K562 (cell line): ENCODE measurements around the gene EIF4E1B. TPM values are rescaled to one million over a fixed set of nuclear protein-coding genes. Genes with fewer than 3 reads are reported as not detected.

Experiments
- ELK1 ChIP-seq: sonication (generic); formaldehyde crosslinking; IDR thresholded peaks from 2 replicates; pipeline ENCODE4 v1.8.1; 2022; ENCODE audit warnings: missing genetic modification reagents
- GTF2A2 ChIP-seq: IDR thresholded peaks from 2 replicates; pipeline ENCODE4 v1.6.1; 2016; ENCODE audit warnings: mild to moderate bottlenecking, missing genetic modification characterization, missing compliant biosample characterization
- NELFE ChIP-seq: IDR thresholded peaks from 2 replicates; pipeline ENCODE4 v1.6.1; 2011; ENCODE audit warnings: mild to moderate bottlenecking; ENCODE audit not compliant: insufficient read depth, insufficient read length
- RNF2 ChIP-seq: sonication (generic); IDR thresholded peaks from 2 replicates; pipeline ENCODE4 v1.6.1; 2016
- ZNF384 ChIP-seq: IDR thresholded peaks from 2 replicates; pipeline ENCODE4 v1.6.1; 2012; ENCODE audit warnings: low read depth, low read length, improper control_type of control experiment
- ZNF518B ChIP-seq: fragments of 250-450 bp; sonication (Bioruptor Pico); IDR thresholded peaks from 2 replicates; pipeline ENCODE4 v1.5.0; 2021; ENCODE audit warnings: mild to moderate bottlenecking, moderate library complexity
- polyA plus RNA-seq, 8 experiments: library from polyadenylated mRNA; depleted of rRNA in 4 of 8; stranded (reverse) in 5 of 8; unstranded in 3 of 8; fragments of >200 nt; fragmentation: Nextera tagmentation in 2 of 8; fragmentation: Illumina TruSeq in 1 of 8; extraction: Ambion mirVana in 2 of 8; extraction: Trizol in 1 of 8; gene quantifications; 2 replicates each; pipeline versions ENCODE4 v1.2.1 to v1.2.3, GENCODE V29; 2011 to 2014; ENCODE audit warnings: inconsistent platforms in 1 of 8, missing spikeins in 1 of 8
- total RNA-seq, 7 experiments: library from RNA; depleted of rRNA in 6 of 7; stranded (reverse); fragments of >200 nt in 6 of 7; fragmentation: Illumina TruSeq in 2 of 7; extraction: Trizol in 2 of 7; gene quantifications; 2 replicates each; pipeline versions ENCODE4 v1.2.1 to v1.2.3, GENCODE V29; 2011 to 2021; ENCODE audit warnings: low replicate concordance in 1 of 7

The EIF4E1B gene
- total and polyA plus RNA-seq, 9 of the 15 experiments (the other 6 are each of a cell fraction or from before 2014, with no cell fraction given), result not detected

- TF ChIP-seq ELK1 (CRISPR knock-in tag) (no peak), GTF2A2 (no peak), NELFE (no peak), RNF2 (no peak), ZNF384 (no peak), ZNF518B (CRISPR knock-in tag) (no peak)
- TF ChIP-seq, all 486 proteins: peak for 0
Measured at GRCh38 chr5:176643491-176644219, 13.2 kb downstream of the EIF4E1B start (continued).
